Measurements from ENCODE around the gene EFHD1. TPM values are rescaled to one million over a fixed set of nuclear protein-coding genes. Genes with fewer than 3 reads are reported as not detected.
A peak's percentile ranks its signal among the peaks of the same experiment; 100 is the strongest.

EFHD1 gene
- total RNA-seq, 1 experiment from 2014 or later, result 73.5 TPM

GRCh38 chr2:232635820-232636219 lies 2.4 kb downstream of the EFHD1 start:
- in situ Hi-C loops (cut with HindIII; ENCODE audit: low pct_unique_long_range_greater_than_20kb, low sequenced_read_pairs), result no loop called here
- Histone ChIP-seq H3K4me3 (ENCODE audit: low read depth in 2 of 2, low read length in 2 of 2) (no peak overlapping the region), H3K4me1 (ENCODE audit: control insufficient read depth, insufficient read depth, low read length) (peaks cover 17% of the 10 kb centered on the region), H3K27ac (ENCODE audit: low read length) (no peak overlapping the region), H3K27me3 (ENCODE audit: control insufficient read depth, insufficient read depth, low read length) (no peaks in the 10 kb centered on the region), H3K36me3 (ENCODE audit: control insufficient read depth, insufficient read depth, low read length) (no peaks in the 10 kb centered on the region), H3K9me3 (ENCODE audit: control insufficient read depth, insufficient read depth, low read depth, low read length) (no peaks in the 10 kb centered on the region)
- ChIA-PET CTCF (no interaction called here), POLR2A (interaction anchor here (0.7 kb wide), 1 partner anchor 19 kb away, joined by 3 read pairs; no protein-coding TSS in a partner anchor)
- TSS peak; percentile 56 for BruUV-seq (replicated peaks)
- DNase-seq (ENCODE audit: low read depth, low spot score), result no peak
- intact Hi-C loops (cut with micrococcal nuclease; ENCODE audit: unreplicated experiment), result no loop called here
- ATAC-seq, result no peak
- no peak for TF ChIP-seq POLR2AphosphoS5 (IDR thresholded peaks at IDR 0.05; ENCODE audit: low read depth, low read length)
- TF ChIP-seq SIN3A (IDR thresholded peaks at IDR 0.05; ENCODE audit: borderline replicate concordance, insufficient read depth, low read depth, low read length), result no peak
- no peak for TF ChIP-seq REST (IDR thresholded peaks at IDR 0.05; ENCODE audit: insufficient read depth in 1 of 2, low read depth in 2 of 2, low read length in 1 of 2)
- TF ChIP-seq TCF7L2 (IDR thresholded peaks at IDR 0.05; ENCODE audit: low read depth, low read length), result no peak
- TF ChIP-seq CTCF (IDR thresholded peaks at IDR 0.05), result no peak

GRCh38 chr2:232636788-232637420 lies 3.5 kb downstream of the EFHD1 start:
- intact Hi-C loops (cut with micrococcal nuclease; ENCODE audit: unreplicated experiment), result no loop called here
- in situ Hi-C loops (cut with HindIII; ENCODE audit: low pct_unique_long_range_greater_than_20kb, low sequenced_read_pairs), result no loop called here
- peaks cover 17% of the 10 kb centered on the region for H3K4me1 ChIP-seq (ENCODE audit: control insufficient read depth, insufficient read depth, low read length)
- no peak overlapping the region for H3K27ac ChIP-seq (ENCODE audit: low read length)
- no peaks in the 10 kb centered on the region for H3K9me3 ChIP-seq (ENCODE audit: control insufficient read depth, insufficient read depth, low read depth, low read length)
- DNase-seq (ENCODE audit: low read depth, low spot score) (no peak), ATAC-seq (no peak)
- no peak overlapping the region for H3K4me3 ChIP-seq (ENCODE audit: low read depth in 2 of 2, low read length in 2 of 2)
- POLR2A ChIA-PET, result interaction anchor here (0.7 kb wide), 2 partner anchors 30 to 84 kb away, joined by 6 read pairs; no protein-coding TSS in a partner anchor
- TF ChIP-seq REST (IDR thresholded peaks at IDR 0.05; ENCODE audit: insufficient read depth in 1 of 2, low read depth in 2 of 2, low read length in 1 of 2) (no peak), SIN3A (IDR thresholded peaks at IDR 0.05; ENCODE audit: borderline replicate concordance, insufficient read depth, low read depth, low read length) (no peak), CTCF (IDR thresholded peaks at IDR 0.05) (no peak), POLR2AphosphoS5 (IDR thresholded peaks at IDR 0.05; ENCODE audit: low read depth, low read length) (no peak), TCF7L2 (IDR thresholded peaks at IDR 0.05; ENCODE audit: low read depth, low read length) (no peak)
- H3K36me3 ChIP-seq (ENCODE audit: control insufficient read depth, insufficient read depth, low read length), result no peaks in the 10 kb centered on the region
- CTCF ChIA-PET, result interaction anchor here (0.6 kb wide), 1 partner anchor 21 kb away, joined by 4 read pairs; no protein-coding TSS in a partner anchor
- BruUV-seq (replicated peaks), result no TSS peak
- H3K27me3 ChIP-seq (ENCODE audit: control insufficient read depth, insufficient read depth, low read length), result no peaks in the 10 kb centered on the region

Data from Panc1 (cell line).